Testis (tissue), 3 donors: ENCODE data around the gene GLRA3. TPM values are rescaled to one million over a fixed set of nuclear protein-coding genes. Genes with fewer than 3 reads are reported as not detected.
"Not testable (repeated sequence)": the region's sequence is repeated elsewhere in the genome, so short reads cannot be mapped to it uniquely, and the experiment has no call there.

Source experiments
- DNase-seq: peaks from one replicate; pipeline ENCODE4 v3.0.0-alpha.2; 2019
- H3K27ac ChIP-seq, 2 donors: fragments of 200-600 bp; sonication (generic); one replicate each; pipeline ENCODE4 v1.5.1; 2019
- H3K27me3 ChIP-seq: fragments of 200-600 bp; sonication (generic); one replicate; pipeline ENCODE4 v1.5.1; 2019
- H3K36me3 ChIP-seq: fragments of 200-600 bp; sonication (generic); one replicate; pipeline ENCODE4 v1.5.1; 2017; ENCODE audit warnings: low read depth; ENCODE audit errors: missing control alignments
- H3K4me1 ChIP-seq: fragments of 200-600 bp; sonication (generic); one replicate; pipeline ENCODE4 v1.5.1; 2019
- H3K4me3 ChIP-seq, 2 donors: fragments of 200-600 bp; sonication (generic); one replicate each; pipeline ENCODE4 v1.5.1; 2017 to 2019
- H3K9me3 ChIP-seq: fragments of 200-600 bp; sonication (generic); one replicate; pipeline ENCODE4 v1.5.1; 2017
- CTCF ChIP-seq, 3 experiments: fragments of 450-650 bp in 2 of 3; fragments of 200-600 bp in 1 of 3; sonication (generic) in 1 of 3; IDR thresholded peaks; one replicate each; pipeline ENCODE4 v1.5.1; 2016 to 2019; ENCODE audit warnings: antibody characterized with exemption in 3 of 3, mild to moderate bottlenecking in 2 of 3, moderate library complexity in 1 of 3
- POLR2A ChIP-seq: fragments of 450-650 bp; IDR thresholded peaks from one replicate; pipeline ENCODE4 v1.6.1; 2017; ENCODE audit warnings: antibody characterized with exemption, mild to moderate bottlenecking, moderate library complexity
- WGBS, 2 donors: methylation state at CpG; one replicate each; pipeline ENCODE4 v1.1.5; 2018; 5-methylcytosine and 5-hydroxymethylcytosine counted together
- intact Hi-C: fragments of 100-400 bp; cut with DNase I; formaldehyde crosslinking; loops from one replicate; pipeline ENCODE4 v1.15.1; 2023; ENCODE audit warnings: low total_unique reads
- polyA plus RNA-seq: library from polyadenylated mRNA; stranded (reverse); fragments of 350-450 nt; fragmentation: Illumina TruSeq; extraction: RNeasy Lipid Tissue Mini Kit (QIAGEN cat#74804); gene quantifications from one replicate; pipeline ENCODE4 v1.2.3, GENCODE V29; 2014; ENCODE audit warnings: low read depth, low replicate concordance; ENCODE audit not compliant: insufficient read depth
- total RNA-seq, 2 donors: library from RNA; depleted of rRNA; stranded (reverse); fragments of >200 nt; gene quantifications; one replicate each; pipeline ENCODE4 v1.2.3, GENCODE V29; 2016

GLRA3 gene
- total and polyA plus RNA-seq, 3 donors from 2014 or later, result 1.2 to 1.3 (median 1.3) TPM

- Histone ChIP-seq H3K4me3 (no peak overlapping the region), H3K4me1 (no peaks in the 10 kb centered on the region), H3K9me3 (no peaks in the 10 kb centered on the region), H3K27me3 (no peaks in the 10 kb centered on the region), H3K36me3 (no peaks in the 10 kb centered on the region), H3K27ac (no peak overlapping the region)
- DNase-seq, result no peak
- TF ChIP-seq CTCF (IDR thresholded peaks at IDR 0.05) (no peak), POLR2A (no peak)
- whole genome bisulfite sequencing, 2 donors, result 86 to 92% methylated on average over 1 of the region's 1 CpG
- intact Hi-C loops, result no loop called here
Measured at GRCh38 chr4:174805746-174806145, 23.3 kb downstream of the GLRA3 start.

- TF ChIP-seq POLR2A (no peak), CTCF (IDR thresholded peaks at IDR 0.05) (no peak)
- no peaks in the 10 kb centered on the region for H3K4me1 ChIP-seq
- DNase-seq, result no peak
- 66 to 78% methylated on average over 3 of the region's 3 CpGs for WGBS, 2 donors
- H3K36me3 ChIP-seq, result no peaks in the 10 kb centered on the region
- H3K27me3 ChIP-seq, result no peaks in the 10 kb centered on the region
- H3K27ac ChIP-seq, result no peak overlapping the region
- intact Hi-C loops, result no loop called here
- H3K4me3 ChIP-seq, result no peak overlapping the region
- no peaks in the 10 kb centered on the region for H3K9me3 ChIP-seq
Measured at GRCh38 chr4:174794543-174795094, 34.4 kb downstream of the GLRA3 start.

- no peak overlapping the region for H3K4me3 ChIP-seq
- DNase-seq, result no peak
- H3K27me3 ChIP-seq, result no peaks in the 10 kb centered on the region
- no peaks in the 10 kb centered on the region for H3K4me1 ChIP-seq
- no peak overlapping the region for H3K27ac ChIP-seq
- TF ChIP-seq CTCF (IDR thresholded peaks at IDR 0.05) (no peak), POLR2A (no peak)
- H3K36me3 ChIP-seq, result no peaks in the 10 kb centered on the region
- intact Hi-C loops, result no loop called here
- H3K9me3 ChIP-seq, result no peaks in the 10 kb centered on the region
Measured at GRCh38 chr4:174789657-174790056, 39.4 kb downstream of the GLRA3 start.

GRCh38 chr4:174778274-174778986 lies 50.6 kb downstream of the GLRA3 start:
- intact Hi-C loops, result not testable (repeated sequence)
- 84 to 94% methylated on average over 5 to 19 of the region's 28 CpGs for whole genome bisulfite sequencing, 2 donors

GRCh38 chr4:174775366-174775765 lies 53.7 kb downstream of the GLRA3 start:
- WGBS, 2 donors, result 0 to 3% methylated on average over 1 of the region's 1 CpG
- TF ChIP-seq POLR2A (no peak), CTCF (IDR thresholded peaks at IDR 0.05) (no peak)

More at GRCh38 chr4:174778274-174778986, 50.6 kb downstream of the GLRA3 start:
- H3K27ac ChIP-seq, DNase-seq, H3K9me3 ChIP-seq, H3K27me3 ChIP-seq, H3K36me3 ChIP-seq, H3K4me3 ChIP-seq, H3K4me1 ChIP-seq: not testable (repeated sequence)

More at GRCh38 chr4:174775366-174775765, 53.7 kb downstream of the GLRA3 start:
- DNase-seq, result no peak
- Histone ChIP-seq H3K36me3 (no peaks in the 10 kb centered on the region), H3K9me3 (no peaks in the 10 kb centered on the region), H3K4me3 (no peak overlapping the region), H3K4me1 (no peaks in the 10 kb centered on the region), H3K27ac (no peak overlapping the region), H3K27me3 (no peaks in the 10 kb centered on the region)
- intact Hi-C loops, result no loop called here
